ENCODE results near the gene SYNGR4. TPM values are rescaled to one million over a fixed set of nuclear protein-coding genes. Genes with fewer than 3 reads are reported as not detected.
"Not testable (repeated sequence)": the region's sequence is repeated elsewhere in the genome, so short reads cannot be mapped to it uniquely, and the experiment has no call there.

SYNGR4 gene
- total RNA-seq, 1 experiment from 2014 or later = 0.32 TPM

DNA sequence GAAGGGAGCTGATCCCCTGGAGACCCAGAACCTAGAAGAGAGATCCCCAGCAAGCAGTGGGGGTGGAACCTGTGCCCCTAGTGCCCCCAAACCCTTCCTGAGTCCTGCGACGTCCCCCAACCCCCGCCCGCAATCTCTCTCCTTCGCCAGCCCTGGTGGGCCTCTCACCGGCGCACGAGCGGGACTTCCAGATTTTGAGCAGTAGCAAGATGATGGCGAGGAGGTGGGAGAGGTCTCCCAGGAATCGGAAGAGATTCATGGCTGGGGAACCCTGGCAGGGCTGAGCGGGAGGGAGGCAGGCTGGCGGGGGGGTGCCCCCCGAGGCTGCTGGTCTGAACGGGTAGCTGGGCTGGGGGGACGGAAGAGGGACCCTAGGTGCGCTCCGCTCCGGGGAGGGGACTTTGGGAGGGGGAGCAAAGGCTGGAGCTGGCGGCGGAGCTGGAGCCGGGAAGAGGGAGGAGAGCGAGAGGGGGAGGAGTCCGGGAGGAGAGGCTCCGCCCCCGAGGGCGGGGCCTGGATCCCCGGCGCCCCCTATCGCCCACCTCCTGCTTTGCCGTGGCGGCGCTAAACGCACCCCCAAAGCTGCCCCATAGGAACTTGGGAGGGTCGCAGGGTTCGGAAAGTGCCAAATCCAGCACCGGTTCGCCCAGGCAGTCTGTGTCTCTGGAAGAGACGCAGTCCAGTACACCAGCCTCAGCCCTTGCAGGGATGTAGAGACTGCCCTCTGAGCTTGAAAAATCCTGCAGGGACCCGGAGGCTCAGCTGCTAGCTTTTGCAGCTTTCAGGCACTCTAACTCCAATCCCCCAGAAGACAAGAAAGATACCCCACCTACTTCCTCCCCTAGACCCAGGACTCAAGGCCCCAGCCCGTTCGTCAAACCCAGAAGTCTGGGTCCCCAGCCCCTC lies 27.2 kb downstream of the SYNGR4 start, which contains the start of gene KDELR1:
Gene KDELR1 (minus strand): TSS at position 452 of the 906 bp plus-strand sequence. CDS start 193 bp downstream, at position 259.
- peak; percentile 75 to 86 for DNase-seq
- TSS peak; percentile 55 for BruUV-seq (replicated peaks)
- Mint-ChIP-seq H3K27me3 (ENCODE audit: insufficient read depth, unreplicated experiment) (no peaks in the 10 kb centered on the region), H3K9me3 (ENCODE audit: unreplicated experiment) (no peaks in the 10 kb centered on the region), H3K27ac (ENCODE audit: unreplicated experiment) (peak within 1 kb of the TSS; percentile 61), H3K36me3 (ENCODE audit: insufficient read depth, unreplicated experiment) (peaks cover 74% of the 10 kb centered on the region), H3K4me1 (ENCODE audit: low read depth, unreplicated experiment) (peaks cover 33% of the 10 kb centered on the region), H3K4me3 (ENCODE audit: unreplicated experiment) (peak within 1 kb of the TSS; percentile 80)
- intact Hi-C loops (cut with micrococcal nuclease; ENCODE audit: unreplicated experiment) = loop anchor here (1.0 to 5.0 kb wide), 6 partner anchors 8 to 191 kb away; partner anchors contain the start of genes CYTH2 and SYNGR4
- CTCF ChIA-PET = interaction anchor here (0.5 to 2.2 kb wide), 34 partner anchors 9 to 242 kb away, joined by 3 to 49 read pairs (median 4); partner anchors contain the start of genes CARD8, GRWD1, SYNGR4 and TMEM143
- no peaks in the 10 kb centered on the region for H3K9me3 ChIP-seq
- POLR2A ChIA-PET = interaction anchor here (0.5 to 2.4 kb wide), 10 partner anchors 9 to 228 kb away, joined by 3 to 21 read pairs (median 5); partner anchors contain the start of genes CARD8, RPL18, SPHK2 and SYNGR4
- peak within 1 kb of the TSS; percentile 70 for H3K4me3 ChIP-seq (ENCODE audit: low read depth, low read length)
- H3K27me3 ChIP-seq (replicated peaks; ENCODE audit: control insufficient read depth, insufficient read depth, low read length) = no peaks in the 10 kb centered on the region
- peaks cover 27% of the 10 kb centered on the region for H3K4me1 ChIP-seq
- TF ChIP-seq, protein P1, sequence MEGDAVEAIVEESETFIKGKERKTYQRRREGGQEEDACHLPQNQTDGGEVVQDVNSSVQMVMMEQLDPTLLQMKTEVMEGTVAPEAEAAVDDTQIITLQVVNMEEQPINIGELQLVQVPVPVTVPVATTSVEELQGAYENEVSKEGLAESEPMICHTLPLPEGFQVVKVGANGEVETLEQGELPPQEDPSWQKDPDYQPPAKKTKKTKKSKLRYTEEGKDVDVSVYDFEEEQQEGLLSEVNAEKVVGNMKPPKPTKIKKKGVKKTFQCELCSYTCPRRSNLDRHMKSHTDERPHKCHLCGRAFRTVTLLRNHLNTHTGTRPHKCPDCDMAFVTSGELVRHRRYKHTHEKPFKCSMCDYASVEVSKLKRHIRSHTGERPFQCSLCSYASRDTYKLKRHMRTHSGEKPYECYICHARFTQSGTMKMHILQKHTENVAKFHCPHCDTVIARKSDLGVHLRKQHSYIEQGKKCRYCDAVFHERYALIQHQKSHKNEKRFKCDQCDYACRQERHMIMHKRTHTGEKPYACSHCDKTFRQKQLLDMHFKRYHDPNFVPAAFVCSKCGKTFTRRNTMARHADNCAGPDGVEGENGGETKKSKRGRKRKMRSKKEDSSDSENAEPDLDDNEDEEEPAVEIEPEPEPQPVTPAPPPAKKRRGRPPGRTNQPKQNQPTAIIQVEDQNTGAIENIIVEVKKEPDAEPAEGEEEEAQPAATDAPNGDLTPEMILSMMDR (IDR thresholded peaks at IDR 0.05; ENCODE audit: insufficient read depth in 1 of 2, low read depth in 1 of 2, low read length in 1 of 2, severe bottlenecking in 1 of 2, unreplicated experiment in 1 of 2) = peak; percentile 95 to 98
- H3K36me3 ChIP-seq (ENCODE audit: control insufficient read depth, insufficient read depth, low read length) = peaks cover 1% of the 10 kb centered on the region; the same call in 1 of the 2 replicates

DNA sequence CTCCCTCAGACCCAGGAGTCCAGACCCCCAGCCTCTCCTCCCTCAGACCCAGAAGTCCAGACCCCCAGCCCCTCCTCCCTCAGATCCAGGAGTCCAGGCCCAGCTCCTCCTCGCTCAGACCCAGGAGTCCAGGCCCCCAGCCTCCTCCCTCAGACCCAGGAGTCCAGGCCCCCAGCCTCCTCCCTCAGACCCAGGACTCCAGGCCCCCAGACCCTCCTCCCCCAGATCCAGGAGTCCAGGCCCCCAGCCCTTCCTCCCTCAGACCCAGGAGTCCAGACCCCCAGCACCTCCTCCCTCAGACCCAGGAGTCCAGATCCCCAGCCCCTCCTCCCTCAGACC lies 27.8 kb downstream of the SYNGR4 start:
- Mint-ChIP-seq H3K36me3 (ENCODE audit: insufficient read depth, unreplicated experiment) (peaks cover 67% of the 10 kb centered on the region), H3K4me3 (ENCODE audit: unreplicated experiment) (peak overlapping the region; percentile 80)
- CTCF ChIA-PET = interaction anchor here (0.5 to 2.2 kb wide), 31 partner anchors 8 to 241 kb away, joined by 3 to 49 read pairs (median 6); partner anchors contain the start of genes CARD8, GRWD1, SYNGR4 and TMEM143

DNA sequence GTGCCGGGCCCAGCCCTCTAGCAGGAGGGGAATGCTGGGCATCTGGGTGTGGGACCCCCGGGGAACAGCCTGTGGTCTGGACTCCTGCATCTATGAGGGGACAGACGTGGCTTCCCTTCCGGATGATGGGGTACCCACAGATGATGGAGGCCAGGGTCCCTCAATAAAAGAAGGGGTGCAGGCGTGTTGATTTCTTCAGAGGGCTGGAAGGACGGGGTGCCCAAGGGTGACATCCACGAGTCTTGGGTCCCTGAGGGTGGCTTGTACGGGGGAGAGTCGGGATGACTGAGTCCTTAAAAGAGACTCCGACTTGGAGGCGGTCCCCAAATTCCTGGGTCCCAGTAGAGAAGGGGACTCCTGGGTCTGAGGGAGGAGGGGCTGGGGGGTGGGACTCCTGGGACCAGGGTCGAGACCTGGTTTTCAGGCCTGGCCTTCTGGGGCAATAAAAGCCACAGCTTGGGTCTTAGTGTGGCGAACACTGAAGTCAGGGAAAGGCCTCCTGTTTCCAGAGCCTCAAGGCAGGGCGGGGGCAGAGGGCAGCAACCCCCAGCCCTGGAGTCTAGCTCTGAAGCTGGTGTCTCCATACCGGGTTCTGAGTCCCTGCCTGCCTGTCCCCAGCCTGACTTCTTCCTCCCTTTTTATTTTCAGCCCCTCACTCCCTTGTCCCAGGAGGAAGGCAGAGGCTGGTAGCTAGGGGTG lies 28.8 kb downstream of the SYNGR4 start:
- Mint-ChIP-seq H3K4me1 (ENCODE audit: low read depth, unreplicated experiment) (peaks cover 44% of the 10 kb centered on the region), H3K27me3 (ENCODE audit: insufficient read depth, unreplicated experiment) (no peaks in the 10 kb centered on the region), H3K27ac (ENCODE audit: unreplicated experiment) (no peak overlapping the region), H3K4me3 (ENCODE audit: unreplicated experiment) (peak overlapping the region; percentile 66), H3K36me3 (ENCODE audit: insufficient read depth, unreplicated experiment) (peaks cover 66% of the 10 kb centered on the region), H3K9me3 (ENCODE audit: unreplicated experiment) (no peaks in the 10 kb centered on the region)
- DNase-seq = no peak
- intact Hi-C loops (cut with micrococcal nuclease; ENCODE audit: unreplicated experiment) = loop anchor here (5.0 kb wide), 3 partner anchors 41 to 189 kb away; partner anchors contain the start of gene CYTH2
- H3K4me1 ChIP-seq = peaks cover 40% of the 10 kb centered on the region
- TF ChIP-seq, protein P1 (IDR thresholded peaks at IDR 0.05; ENCODE audit: insufficient read depth in 1 of 2, low read depth in 1 of 2, low read length in 1 of 2, severe bottlenecking in 1 of 2, unreplicated experiment in 1 of 2) = no peak
- H3K4me3 ChIP-seq (ENCODE audit: low read depth, low read length) = peak overlapping the region; percentile 36
- ChIA-PET POLR2A (interaction anchor here (0.5 to 1.6 kb wide), 2 partner anchors 29 to 161 kb away, joined by 10 to 11 read pairs; partner anchors contain the start of genes SYNGR4 and TMEM143), CTCF (interaction anchor here (0.6 to 1.0 kb wide), 4 partner anchors 9 to 216 kb away, joined by 3 to 6 read pairs (median 4); no protein-coding TSS in a partner anchor)
- BruUV-seq (replicated peaks) = no TSS peak
- no peaks in the 10 kb centered on the region for H3K27me3 ChIP-seq (replicated peaks; ENCODE audit: control insufficient read depth, insufficient read depth, low read length)
- H3K36me3 ChIP-seq (ENCODE audit: control insufficient read depth, insufficient read depth, low read length) = 0 out of 2 replicates have a peak, but pooled peaks cover 1% of the 10 kb centered on the region
- H3K9me3 ChIP-seq = no peaks in the 10 kb centered on the region

More for the DNA sequence above, 27.8 kb downstream of the SYNGR4 start:
- H3K27ac Mint-ChIP-seq (ENCODE audit: unreplicated experiment) = peak overlapping the region; percentile 61
- POLR2A ChIA-PET = interaction anchor here (0.5 to 2.4 kb wide), 7 partner anchors 8 to 192 kb away, joined by 3 to 21 read pairs (median 6); partner anchors contain the start of genes CARD8, SYNGR4 and TMEM143
- peaks cover 34% of the 10 kb centered on the region for H3K4me1 ChIP-seq
- not testable (repeated sequence) for H3K36me3 ChIP-seq (ENCODE audit: control insufficient read depth, insufficient read depth, low read length); H3K27me3 Mint-ChIP-seq (ENCODE audit: insufficient read depth, unreplicated experiment); H3K4me3 ChIP-seq (ENCODE audit: low read depth, low read length); H3K27me3 ChIP-seq (replicated peaks; ENCODE audit: control insufficient read depth, insufficient read depth, low read length); H3K9me3 Mint-ChIP-seq (ENCODE audit: unreplicated experiment); DNase-seq; H3K9me3 ChIP-seq; BruUV-seq (replicated peaks)
- H3K4me1 Mint-ChIP-seq (ENCODE audit: low read depth, unreplicated experiment) = peaks cover 33% of the 10 kb centered on the region
- intact Hi-C loops (cut with micrococcal nuclease; ENCODE audit: unreplicated experiment) = loop anchor here (5.0 kb wide), 3 partner anchors 40 to 190 kb away; partner anchors contain the start of gene CYTH2
